ENCODE results near the gene MCM8. TPM values are rescaled to one million over a fixed set of nuclear protein-coding genes. Genes with fewer than 3 reads are reported as not detected.

The MCM8 gene
- 18.2 to 24.0 TPM (median 21.4 TPM) in 5 replicates for total RNA-seq (2022; extraction: Qiagen RNA extraction)

DNA sequence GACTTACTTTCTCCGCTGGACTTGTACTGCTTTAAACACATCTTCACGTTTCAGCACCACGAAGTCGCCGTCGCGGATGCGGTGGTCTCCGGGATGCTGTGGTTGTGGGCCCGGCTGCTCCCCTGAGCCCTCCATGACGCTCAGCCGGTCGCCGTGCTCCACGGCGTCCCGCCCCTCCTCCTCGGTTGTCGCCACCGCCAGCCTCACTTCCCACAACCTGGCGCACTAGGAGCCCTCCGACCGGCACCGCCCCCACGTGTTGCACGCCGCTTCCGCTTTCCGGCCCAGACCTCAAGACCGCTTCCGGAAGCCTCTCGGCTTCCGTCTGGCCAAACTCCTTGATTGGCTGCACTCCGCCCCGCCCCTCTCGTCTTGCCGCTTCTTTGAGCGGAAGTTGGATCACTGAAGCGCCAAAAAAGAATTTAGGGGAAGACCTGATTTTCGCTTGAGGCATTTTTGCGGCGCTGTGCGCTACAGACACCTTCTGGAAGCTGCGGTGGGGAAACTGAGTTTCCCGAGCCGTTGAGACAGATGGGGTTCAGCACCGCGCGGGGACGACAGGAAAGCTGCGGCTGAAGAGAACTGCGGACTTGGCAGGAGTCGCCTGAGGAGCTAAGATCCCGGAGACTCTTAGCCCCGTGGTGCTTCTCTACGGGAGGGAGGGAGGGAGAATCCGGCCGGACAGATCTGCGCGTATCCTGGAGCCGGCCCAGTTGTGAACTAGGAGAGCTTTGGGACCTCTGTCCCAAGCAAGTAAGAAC is at the start of gene MCM8, which contains the start of gene TRMT6:
TSS of gene MCM8 (plus strand) at position 382 of the 761 bp plus-strand sequence. CDS start 1,364 bp downstream, outside the sequence.
TSS of gene TRMT6 (minus strand) at position 263 of the 761 bp plus-strand sequence. CDS start at position 135, 128 bp downstream.

Other genes starting within 250 kb of the MCM8 start
- 6.4 to 8.9 TPM (median 7.7 TPM) in 5 replicates for gene SHLD1, start 200.3 kb upstream of the MCM8 start, total RNA-seq (2022; extraction: Qiagen RNA extraction)
- gene CHGB, start 39.1 kb upstream of the MCM8 start, total RNA-seq (2022; extraction: Qiagen RNA extraction) = 2.3 to 3.2 TPM (median 3.0 TPM) in 5 replicates
- gene TRMT6, start 119 bp upstream of the MCM8 start, total RNA-seq (2022; extraction: Qiagen RNA extraction) = 33.8 to 42.4 TPM (median 35.6 TPM) in 5 replicates
- 49.9 to 78.9 TPM (median 70.8 TPM) in 5 replicates for gene CRLS1, start 55.5 kb downstream of the MCM8 start, total RNA-seq (2022; extraction: Qiagen RNA extraction)
- 0.05 TPM in 1 of 5 replicates, not detected in the others for gene LRRN4, start 103.4 kb downstream of the MCM8 start, total RNA-seq (2022; extraction: Qiagen RNA extraction)
- 15.4 to 17.4 TPM (median 16.2 TPM) in 5 replicates for gene FERMT1, start 172.4 kb downstream of the MCM8 start, total RNA-seq (2022; extraction: Qiagen RNA extraction)